ENCODE results near the gene RHD.
"Not testable (repeated sequence)": the region's sequence is repeated elsewhere in the genome, so short reads cannot be mapped to it uniquely, and the experiment has no call there.

Gene RHD

GRCh38 chr1:25360596-25361581 is 88.6 kb downstream of the RHD start:
- no peak for DNase-seq

GRCh38 chr1:25361901-25362300 is 89.6 kb downstream of the RHD start:
- no peak for DNase-seq

- DNase-seq, result not testable (repeated sequence)
Measured at GRCh38 chr1:25362634-25363559, 90.6 kb downstream of the RHD start.

- DNase-seq, result no peak
Measured at GRCh38 chr1:25369241-25369640, 96.9 kb downstream of the RHD start.

- DNase-seq, result not testable (repeated sequence)
Measured at GRCh38 chr1:25369691-25370271, 97.5 kb downstream of the RHD start.

GRCh38 chr1:25371757-25372156 is 99.4 kb downstream of the RHD start:
- not testable (repeated sequence) for DNase-seq

GRCh38 chr1:25378367-25378766 is 106.1 kb downstream of the RHD start:
- DNase-seq, result not testable (repeated sequence)
